Measurements from ENCODE around the gene OR2W3.

OR2W3 gene

DNA sequence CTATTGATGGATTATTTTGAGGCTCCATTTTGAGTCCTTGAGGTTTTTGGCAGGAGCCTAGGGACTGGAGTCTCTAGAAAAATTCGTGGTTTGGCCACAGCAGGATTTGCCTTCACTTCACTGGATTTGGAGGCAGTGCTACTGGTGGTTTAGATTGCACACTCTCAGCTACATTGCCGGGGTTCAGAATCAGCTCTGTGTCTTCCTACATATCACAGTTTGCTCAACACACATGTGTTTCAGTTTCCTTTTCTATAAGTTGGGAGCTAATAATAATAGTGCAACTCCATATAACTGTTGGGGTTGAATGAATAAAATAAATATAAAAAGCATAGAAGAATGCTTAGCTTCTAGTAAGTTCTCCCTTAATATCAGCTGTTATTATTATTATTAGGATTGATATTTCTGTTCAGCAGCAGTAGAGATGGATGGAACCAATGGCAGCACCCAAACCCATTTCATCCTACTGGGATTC, at the start of gene OR2W3:
TSS of gene OR2W3 (plus strand) at position 425 of the 475 bp plus-strand sequence. CDS start at position 425, 0 bp downstream.
- no peak for DNase-seq (ENCODE audit: low spot score)

DNA sequence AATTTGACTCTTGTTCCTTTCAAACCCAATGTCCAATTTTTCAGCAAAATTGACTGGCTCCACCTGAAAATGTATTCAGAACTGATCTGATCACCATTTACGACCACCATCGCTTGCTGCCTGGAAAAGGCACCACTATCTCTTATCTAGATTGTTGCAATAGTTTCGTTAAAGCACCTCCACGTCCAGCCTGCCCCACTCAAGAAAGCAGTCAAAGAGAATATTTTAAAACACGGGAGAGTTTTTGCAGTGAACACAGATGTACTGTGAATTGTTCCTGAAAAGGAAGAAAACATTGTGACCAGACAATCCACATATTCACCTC, 49.7 kb upstream of the OR2W3 start:
- no peak for DNase-seq (ENCODE audit: low spot score)

DNA sequence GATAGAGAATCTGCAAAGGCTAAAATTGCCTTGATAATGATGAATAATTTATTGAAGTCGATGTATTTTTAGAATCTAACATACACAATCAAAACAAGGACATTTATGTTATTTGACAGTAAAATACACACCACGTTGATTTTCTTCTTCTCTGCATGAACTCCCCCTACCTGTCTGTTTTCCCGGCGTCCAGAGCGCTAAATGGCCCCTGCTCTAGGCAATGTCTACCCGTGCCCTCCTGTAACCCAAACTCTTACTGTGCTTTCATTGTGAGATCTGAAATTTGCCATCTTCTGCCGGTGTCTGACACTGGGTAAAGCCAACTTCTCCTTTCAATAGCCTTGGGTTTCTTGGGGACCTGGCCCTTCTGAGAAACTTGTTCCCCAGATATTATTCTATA, 47.0 kb upstream of the OR2W3 start:
- DNase-seq (ENCODE audit: low spot score), result no peak

DNA sequence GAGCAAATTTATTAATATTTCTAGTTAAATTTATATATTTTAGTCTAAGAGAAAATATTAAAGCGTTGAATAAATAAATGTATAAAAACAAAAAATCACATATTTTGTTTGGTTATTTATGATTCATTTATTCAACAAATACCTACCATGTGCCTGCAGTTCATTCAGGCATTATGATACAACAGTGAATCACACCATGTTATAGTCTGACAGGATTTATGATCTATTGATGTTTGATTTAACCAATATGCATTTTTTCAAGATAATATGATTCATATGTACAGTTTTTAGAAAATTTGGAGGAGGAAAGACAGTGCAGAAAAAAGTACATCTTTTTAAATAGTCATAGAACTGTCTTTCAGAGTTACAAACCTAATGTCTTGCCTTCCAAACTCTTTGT, 45.8 kb upstream of the OR2W3 start:
- no peak for DNase-seq (ENCODE audit: low spot score)

- DNase-seq (ENCODE audit: low spot score), result no peak
These were observed 40.4 kb upstream of the OR2W3 start for GRCh38 chr1:247854899-247855545.

GRCh38 chr1:247855911-247856310, 39.5 kb upstream of the OR2W3 start:
- no peak for DNase-seq (ENCODE audit: low spot score)

DNA sequence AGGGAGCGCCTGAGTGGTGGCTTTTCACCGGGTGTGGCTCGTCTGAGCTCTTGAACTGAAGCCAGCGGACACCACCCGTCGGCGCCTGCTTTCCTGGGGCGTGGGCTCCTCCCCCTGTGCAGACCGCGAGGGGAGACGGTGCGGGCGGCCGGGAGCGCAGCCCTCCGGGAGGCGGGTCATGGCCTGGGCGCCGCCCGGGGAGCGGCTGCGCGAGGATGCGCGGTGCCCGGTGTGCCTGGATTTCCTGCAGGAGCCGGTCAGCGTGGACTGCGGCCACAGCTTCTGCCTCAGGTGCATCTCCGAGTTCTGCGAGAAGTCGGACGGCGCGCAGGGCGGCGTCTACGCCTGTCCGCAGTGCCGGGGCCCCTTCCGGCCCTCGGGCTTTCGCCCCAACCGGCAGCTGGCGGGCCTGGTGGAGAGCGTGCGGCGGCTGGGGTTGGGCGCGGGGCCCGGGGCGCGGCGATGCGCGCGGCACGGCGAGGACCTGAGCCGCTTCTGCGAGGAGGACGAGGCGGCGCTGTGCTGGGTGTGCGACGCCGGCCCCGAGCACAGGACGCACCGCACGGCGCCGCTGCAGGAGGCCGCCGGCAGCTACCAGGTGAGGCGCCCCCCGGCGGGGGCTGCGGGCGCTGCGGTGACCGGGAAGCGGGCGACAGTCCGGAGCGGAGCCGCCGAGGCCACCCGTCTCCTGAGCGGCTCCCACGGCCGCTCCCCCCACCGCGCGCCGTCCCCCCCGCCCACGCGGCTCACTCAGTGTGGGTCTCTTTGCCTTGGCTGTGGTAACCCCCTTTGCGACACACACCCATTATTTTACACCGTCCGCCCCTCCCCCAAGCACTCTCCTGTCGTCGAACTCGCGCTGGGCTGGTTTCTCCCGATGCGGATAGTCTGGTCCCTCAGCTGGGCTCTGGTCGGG, 38.1 kb upstream of the OR2W3 start, which contains the start of gene TRIM58:
TSS of gene TRIM58 (plus strand) at position 119 of the 916 bp plus-strand sequence. CDS start at position 179, 60 bp downstream.
- peak; percentile 8 for DNase-seq (ENCODE audit: low spot score)

GRCh38 chr1:247857985-247858619, 37.3 kb upstream of the OR2W3 start:
- DNase-seq (ENCODE audit: low spot score), result no peak

DNA sequence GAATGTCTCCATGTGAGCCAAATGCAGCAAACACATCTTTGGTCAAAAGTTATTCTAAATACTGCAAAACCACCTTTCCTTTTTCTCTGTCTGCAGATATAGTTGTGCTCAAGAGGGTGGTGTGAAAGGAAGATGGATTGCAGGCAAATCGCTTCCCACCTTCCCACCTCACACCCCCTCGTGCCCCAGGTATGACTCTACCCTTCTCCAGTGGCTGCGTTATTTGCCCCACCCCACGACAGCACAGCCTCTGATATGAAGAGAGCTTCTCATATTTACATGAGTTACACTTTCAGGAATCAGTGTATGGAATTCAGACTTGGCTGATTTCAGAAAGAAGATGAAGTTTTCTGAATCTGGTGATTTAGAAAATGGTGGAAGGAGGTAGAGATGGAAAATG, 32.6 kb upstream of the OR2W3 start:
- no peak for DNase-seq (ENCODE audit: low spot score)

- DNase-seq (ENCODE audit: low spot score), result no peak
These were observed 30.7 kb upstream of the OR2W3 start for GRCh38 chr1:247864644-247865043.

- DNase-seq (ENCODE audit: low spot score), result no peak
These were observed 30.0 kb upstream of the OR2W3 start for GRCh38 chr1:247865416-247865815.

DNA sequence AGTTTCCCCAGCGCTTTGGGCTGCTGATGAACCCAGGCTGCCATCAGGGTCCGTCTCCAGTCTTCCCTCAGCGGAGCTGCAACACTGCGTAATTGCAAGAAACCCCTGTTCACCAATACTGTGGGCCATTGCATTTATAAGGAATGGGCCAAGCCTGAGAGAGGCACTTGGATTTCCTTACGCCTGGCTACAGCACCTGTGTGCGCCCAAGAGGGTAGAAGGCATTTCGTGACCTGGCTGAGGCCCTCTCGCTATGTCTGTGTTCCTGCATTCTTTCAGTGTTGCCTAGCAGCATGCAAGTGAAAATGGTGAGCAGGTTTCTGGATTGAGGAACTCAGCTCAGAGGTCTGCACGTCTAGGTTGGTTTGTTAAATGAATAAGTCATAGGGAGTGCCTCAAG, 12.0 kb upstream of the OR2W3 start:
- no peak for DNase-seq (ENCODE audit: low spot score)

DNA sequence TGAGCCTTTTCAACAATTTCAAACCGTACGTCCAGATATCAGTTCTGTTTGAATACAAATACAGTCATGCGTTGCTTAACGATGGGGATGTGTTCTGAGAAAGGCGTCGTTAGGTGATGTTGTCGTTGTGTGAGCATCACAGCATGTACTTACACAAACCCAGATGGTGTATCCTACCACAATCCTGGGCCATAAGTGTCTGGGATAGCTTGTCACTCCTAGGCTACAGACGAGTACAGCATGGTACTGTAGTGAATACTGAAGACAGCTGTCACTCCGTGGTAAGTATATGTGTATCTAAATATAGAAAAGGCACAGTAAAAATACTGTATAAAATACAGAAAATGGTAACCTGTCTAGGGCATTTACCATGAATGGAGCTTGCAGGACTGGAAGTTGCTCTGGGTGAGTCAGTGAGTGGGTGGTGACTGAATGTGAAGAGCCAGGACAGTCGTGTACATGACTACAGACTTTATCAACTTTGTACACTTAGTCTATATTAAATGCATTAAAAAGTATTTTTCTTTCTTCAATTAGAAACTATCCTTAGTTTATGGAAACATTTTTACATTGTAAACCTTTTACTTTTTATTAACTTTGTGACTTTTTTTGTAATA, 10.5 kb upstream of the OR2W3 start:
- DNase-seq (ENCODE audit: low spot score), result no peak

- DNase-seq (ENCODE audit: low spot score), result no peak
These were observed 589 bp downstream of the OR2W3 start for GRCh38 chr1:247895976-247896375.

GRCh38 chr1:247904122-247904521, 8.7 kb downstream of the OR2W3 start:
- no peak for DNase-seq (ENCODE audit: low spot score)

DNA sequence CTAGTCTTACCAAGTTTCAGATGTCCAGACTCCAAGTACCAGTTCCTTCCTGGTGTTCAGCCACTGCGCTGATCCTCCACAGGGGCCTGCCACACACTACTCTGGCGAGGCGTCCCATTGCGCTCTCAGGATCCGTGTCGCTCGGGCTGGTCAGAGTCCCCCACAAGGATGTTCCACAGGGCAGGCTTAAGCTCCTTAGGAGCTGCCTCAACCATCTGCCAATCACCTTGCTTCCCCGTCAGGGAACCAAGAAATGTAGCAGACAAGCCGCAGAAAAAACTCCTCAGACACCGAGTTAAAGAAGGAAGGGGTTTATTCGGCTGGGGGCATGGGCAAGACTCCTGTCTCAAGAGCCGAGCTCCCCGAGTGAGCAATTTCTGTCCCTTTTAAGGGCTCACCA, 9.8 kb downstream of the OR2W3 start:
- no peak for DNase-seq (ENCODE audit: low spot score)

DNA sequence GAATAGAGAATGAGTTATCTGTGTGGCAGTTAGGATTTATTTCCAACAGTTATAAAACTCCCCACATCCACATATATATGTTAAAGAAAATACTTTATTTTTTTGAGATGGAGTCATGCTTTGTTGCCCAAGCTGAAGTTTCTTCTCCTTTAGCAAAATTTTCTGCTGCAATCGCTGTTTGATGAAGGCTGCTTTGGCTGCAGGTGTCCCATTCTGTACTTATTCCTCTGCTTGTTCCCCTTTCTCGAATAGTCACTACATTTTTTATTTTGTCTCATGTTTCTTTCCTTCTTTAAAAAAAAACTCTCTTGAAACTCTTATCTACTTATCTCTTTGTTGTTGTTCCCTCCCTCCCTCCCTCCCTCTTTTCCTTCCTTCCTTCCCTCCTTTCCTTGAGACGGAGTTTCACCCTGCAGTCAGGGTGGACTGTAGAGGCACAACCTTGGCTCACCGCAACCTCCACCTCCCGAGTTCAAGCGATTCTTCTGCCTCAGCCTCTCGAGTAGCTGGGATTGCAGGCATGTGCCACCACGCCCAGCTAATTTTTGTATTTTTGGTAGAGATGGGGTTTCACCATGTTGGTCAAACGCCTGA, 10.6 kb downstream of the OR2W3 start:
- DNase-seq (ENCODE audit: low spot score), result no peak

DNA sequence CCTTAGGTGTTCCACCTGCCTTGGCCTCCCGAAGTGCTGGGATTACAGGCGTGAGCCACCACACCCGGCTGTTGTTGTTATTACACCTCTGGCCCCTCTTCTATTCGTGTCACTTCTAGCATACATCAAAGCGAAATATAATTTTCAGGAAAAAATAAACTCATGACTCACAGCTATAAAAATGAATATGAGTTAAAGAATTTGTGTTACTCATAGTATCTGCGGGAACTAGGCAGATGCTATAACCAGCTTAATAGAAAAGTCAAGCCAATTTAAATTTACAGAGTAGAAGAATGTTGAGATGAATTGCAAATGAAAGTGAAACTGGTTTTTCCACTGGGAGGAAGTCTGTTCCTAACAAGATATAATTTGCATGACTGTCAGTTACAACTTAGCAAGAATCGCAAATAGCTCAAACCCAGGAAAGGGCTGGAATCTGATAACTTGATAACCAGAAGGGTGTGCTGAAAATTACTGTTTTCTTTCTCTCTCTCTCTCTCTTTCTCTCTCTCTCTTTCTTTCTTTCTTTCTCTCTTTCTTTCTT, 11.2 kb downstream of the OR2W3 start:
- no peak for DNase-seq (ENCODE audit: low spot score)

DNA sequence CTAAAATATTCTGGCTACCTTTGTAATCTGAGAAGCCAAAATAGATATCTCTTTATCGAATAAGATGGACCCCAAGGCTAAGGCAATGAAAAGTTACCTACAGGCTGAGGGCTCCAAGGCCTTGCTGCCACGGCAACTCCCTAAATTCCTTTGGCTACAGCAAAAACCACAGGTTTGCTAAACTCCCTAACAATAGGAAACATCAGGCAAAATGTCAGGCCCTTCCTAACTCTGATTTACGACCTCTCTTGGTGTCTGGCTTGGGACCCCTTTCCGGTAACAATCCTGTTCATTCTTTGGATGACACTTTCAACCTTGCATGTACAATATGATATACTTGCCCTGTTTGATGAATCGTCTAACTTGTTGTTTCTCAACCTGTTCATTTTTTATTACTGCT, 13.4 kb downstream of the OR2W3 start:
- no peak for DNase-seq (ENCODE audit: low spot score)

- DNase-seq (ENCODE audit: low spot score), result no peak
These were observed 18.4 kb downstream of the OR2W3 start for GRCh38 chr1:247913786-247914185.

DNA sequence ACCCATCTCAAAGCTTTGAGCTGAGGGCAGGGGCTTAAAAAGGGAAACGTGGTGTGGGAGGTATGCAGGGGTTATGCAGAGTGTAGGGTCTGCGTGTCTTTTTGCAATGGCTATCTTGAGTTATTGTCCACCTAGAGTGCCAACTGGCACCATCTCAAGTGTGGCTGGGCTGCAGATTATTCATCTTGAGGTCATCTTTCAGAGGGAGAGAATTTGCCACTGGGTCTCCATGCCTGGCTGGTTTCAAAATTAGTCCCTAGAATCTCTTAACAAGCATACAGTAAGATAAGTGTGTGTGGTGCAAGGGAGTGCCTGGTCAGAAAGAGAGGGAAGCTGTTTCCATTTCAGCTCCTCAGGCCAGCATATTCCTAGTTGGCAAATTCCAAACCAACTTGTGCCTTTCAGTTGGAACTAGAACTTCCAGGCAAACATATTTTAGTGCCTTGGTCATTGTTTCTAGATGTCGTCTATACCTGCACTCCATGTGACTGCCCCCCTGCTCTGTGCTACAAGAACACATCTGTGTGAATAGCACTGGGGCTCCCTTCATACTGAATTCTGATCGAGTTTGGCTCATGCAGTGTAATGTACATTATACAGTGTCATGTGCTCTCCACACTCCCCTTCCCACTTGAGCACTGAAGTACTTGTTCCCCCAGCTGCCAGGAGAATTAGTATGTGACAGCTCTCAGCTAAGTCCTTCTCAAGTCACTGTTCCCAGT, 19.7 kb downstream of the OR2W3 start:
- no peak for DNase-seq (ENCODE audit: low spot score)
